ENCODE results near the gene MXD1. TPM values are rescaled to one million over a fixed set of nuclear protein-coding genes. Genes with fewer than 3 reads are reported as not detected.

Gene MXD1
- total and polyA plus RNA-seq, 4 donors = 1.4 to 8.5 (median 5.8) TPM

DNA sequence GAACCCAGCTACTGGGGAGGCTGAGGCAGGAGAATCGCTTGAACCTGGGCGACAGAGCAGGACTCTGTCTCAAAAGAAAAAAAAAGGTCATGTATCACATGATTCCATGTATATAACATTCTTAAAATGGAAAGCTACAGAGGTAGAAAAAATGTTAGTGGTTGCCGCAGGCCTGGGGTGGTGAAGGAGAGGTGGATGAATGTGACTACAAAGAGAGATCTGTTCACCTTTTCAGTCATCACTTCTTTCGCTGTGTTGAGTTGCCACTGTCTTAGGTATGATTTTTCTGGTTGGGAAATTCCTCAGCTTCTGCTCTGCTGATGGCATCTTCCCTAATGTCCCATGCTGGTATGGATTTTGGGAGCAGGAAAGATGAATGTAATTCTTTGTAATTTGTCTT lies 26.5 kb upstream of the MXD1 start:
- no peak overlapping the region for H3K27ac ChIP-seq (ENCODE audit: low read depth in 1 of 2, low read length in 2 of 2)
- H3K27me3 ChIP-seq (ENCODE audit: control insufficient read depth in 4 of 4, insufficient read depth in 4 of 4, low read length in 3 of 4) = no peaks in the 10 kb centered on the region
- no peaks in the 10 kb centered on the region for H3K9me3 ChIP-seq (ENCODE audit: control insufficient read depth in 4 of 4, low read length in 3 of 4)
- H3K4me1 ChIP-seq (ENCODE audit: control insufficient read depth in 4 of 4, insufficient read depth in 4 of 4, low read length in 3 of 4) = peaks cover 0 to 2% (median 0%) of the 10 kb centered on the region in 4 donors
- 97% methylated on average over 4 of the region's 4 CpGs for WGBS
- H3K4me3 ChIP-seq (ENCODE audit: low read depth in 1 of 3, low read length in 3 of 3) = no peak overlapping the region
- no peak overlapping the region for H3K9ac ChIP-seq (ENCODE audit: low read depth in 1 of 2, low read length in 2 of 2)
- no peak for DNase-seq (ENCODE audit: low spot score)
- H3K36me3 ChIP-seq (ENCODE audit: control insufficient read depth in 4 of 4, insufficient read depth in 3 of 4, low read depth in 1 of 4, low read length in 3 of 4) = no peaks in the 10 kb centered on the region
- TF ChIP-seq FOXA2 (IDR thresholded peaks at IDR 0.05) (no peak), SP1 (IDR thresholded peaks at IDR 0.05) (no peak), HNF4A (conservative IDR thresholded peaks at IDR 0.05) (no peak), GABPA (IDR thresholded peaks at IDR 0.05 in 1 of 2, conservative IDR thresholded peaks at IDR 0.05 in 1 of 2) (no peak), FOXA1 (IDR thresholded peaks at IDR 0.05) (no peak), YY1 (IDR thresholded peaks at IDR 0.05) (no peak), NR2F2 (IDR thresholded peaks at IDR 0.05) (no peak), JUND (IDR thresholded peaks at IDR 0.05) (no peak), HNF4G (IDR thresholded peaks at IDR 0.05) (no peak), TAF1 (conservative IDR thresholded peaks at IDR 0.05) (no peak), EGR1 (IDR thresholded peaks at IDR 0.05; ENCODE audit: low read depth in 2 of 2) (no peak), RAD21 (IDR thresholded peaks at IDR 0.05) (no peak), RXRA (IDR thresholded peaks at IDR 0.05) (no peak)
- TF ChIP-seq, protein P1, sequence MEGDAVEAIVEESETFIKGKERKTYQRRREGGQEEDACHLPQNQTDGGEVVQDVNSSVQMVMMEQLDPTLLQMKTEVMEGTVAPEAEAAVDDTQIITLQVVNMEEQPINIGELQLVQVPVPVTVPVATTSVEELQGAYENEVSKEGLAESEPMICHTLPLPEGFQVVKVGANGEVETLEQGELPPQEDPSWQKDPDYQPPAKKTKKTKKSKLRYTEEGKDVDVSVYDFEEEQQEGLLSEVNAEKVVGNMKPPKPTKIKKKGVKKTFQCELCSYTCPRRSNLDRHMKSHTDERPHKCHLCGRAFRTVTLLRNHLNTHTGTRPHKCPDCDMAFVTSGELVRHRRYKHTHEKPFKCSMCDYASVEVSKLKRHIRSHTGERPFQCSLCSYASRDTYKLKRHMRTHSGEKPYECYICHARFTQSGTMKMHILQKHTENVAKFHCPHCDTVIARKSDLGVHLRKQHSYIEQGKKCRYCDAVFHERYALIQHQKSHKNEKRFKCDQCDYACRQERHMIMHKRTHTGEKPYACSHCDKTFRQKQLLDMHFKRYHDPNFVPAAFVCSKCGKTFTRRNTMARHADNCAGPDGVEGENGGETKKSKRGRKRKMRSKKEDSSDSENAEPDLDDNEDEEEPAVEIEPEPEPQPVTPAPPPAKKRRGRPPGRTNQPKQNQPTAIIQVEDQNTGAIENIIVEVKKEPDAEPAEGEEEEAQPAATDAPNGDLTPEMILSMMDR (IDR thresholded peaks at IDR 0.05; ENCODE audit: low read depth, low read length, missing input control) = no peak
- TF ChIP-seq, protein P2, sequence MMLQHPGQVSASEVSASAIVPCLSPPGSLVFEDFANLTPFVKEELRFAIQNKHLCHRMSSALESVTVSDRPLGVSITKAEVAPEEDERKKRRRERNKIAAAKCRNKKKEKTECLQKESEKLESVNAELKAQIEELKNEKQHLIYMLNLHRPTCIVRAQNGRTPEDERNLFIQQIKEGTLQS (IDR thresholded peaks at IDR 0.05) = no peak
- TF ChIP-seq, protein P3, sequence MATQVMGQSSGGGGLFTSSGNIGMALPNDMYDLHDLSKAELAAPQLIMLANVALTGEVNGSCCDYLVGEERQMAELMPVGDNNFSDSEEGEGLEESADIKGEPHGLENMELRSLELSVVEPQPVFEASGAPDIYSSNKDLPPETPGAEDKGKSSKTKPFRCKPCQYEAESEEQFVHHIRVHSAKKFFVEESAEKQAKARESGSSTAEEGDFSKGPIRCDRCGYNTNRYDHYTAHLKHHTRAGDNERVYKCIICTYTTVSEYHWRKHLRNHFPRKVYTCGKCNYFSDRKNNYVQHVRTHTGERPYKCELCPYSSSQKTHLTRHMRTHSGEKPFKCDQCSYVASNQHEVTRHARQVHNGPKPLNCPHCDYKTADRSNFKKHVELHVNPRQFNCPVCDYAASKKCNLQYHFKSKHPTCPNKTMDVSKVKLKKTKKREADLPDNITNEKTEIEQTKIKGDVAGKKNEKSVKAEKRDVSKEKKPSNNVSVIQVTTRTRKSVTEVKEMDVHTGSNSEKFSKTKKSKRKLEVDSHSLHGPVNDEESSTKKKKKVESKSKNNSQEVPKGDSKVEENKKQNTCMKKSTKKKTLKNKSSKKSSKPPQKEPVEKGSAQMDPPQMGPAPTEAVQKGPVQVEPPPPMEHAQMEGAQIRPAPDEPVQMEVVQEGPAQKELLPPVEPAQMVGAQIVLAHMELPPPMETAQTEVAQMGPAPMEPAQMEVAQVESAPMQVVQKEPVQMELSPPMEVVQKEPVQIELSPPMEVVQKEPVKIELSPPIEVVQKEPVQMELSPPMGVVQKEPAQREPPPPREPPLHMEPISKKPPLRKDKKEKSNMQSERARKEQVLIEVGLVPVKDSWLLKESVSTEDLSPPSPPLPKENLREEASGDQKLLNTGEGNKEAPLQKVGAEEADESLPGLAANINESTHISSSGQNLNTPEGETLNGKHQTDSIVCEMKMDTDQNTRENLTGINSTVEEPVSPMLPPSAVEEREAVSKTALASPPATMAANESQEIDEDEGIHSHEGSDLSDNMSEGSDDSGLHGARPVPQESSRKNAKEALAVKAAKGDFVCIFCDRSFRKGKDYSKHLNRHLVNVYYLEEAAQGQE (IDR thresholded peaks at IDR 0.05) = no peak
- TF ChIP-seq, protein P4, sequence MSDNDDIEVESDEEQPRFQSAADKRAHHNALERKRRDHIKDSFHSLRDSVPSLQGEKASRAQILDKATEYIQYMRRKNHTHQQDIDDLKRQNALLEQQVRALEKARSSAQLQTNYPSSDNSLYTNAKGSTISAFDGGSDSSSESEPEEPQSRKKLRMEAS (IDR thresholded peaks at IDR 0.05) = no peak
- TF ChIP-seq, protein P5, sequence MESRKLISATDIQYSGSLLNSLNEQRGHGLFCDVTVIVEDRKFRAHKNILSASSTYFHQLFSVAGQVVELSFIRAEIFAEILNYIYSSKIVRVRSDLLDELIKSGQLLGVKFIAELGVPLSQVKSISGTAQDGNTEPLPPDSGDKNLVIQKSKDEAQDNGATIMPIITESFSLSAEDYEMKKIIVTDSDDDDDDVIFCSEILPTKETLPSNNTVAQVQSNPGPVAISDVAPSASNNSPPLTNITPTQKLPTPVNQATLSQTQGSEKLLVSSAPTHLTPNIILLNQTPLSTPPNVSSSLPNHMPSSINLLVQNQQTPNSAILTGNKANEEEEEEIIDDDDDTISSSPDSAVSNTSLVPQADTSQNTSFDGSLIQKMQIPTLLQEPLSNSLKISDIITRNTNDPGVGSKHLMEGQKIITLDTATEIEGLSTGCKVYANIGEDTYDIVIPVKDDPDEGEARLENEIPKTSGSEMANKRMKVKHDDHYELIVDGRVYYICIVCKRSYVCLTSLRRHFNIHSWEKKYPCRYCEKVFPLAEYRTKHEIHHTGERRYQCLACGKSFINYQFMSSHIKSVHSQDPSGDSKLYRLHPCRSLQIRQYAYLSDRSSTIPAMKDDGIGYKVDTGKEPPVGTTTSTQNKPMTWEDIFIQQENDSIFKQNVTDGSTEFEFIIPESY (IDR thresholded peaks at IDR 0.05) = no peak

All from liver (tissue), 9 donors.